Body of pancreas (tissue), 4 donors: ENCODE measurements around the gene CENPB. TPM values are rescaled to one million over a fixed set of nuclear protein-coding genes. Genes with fewer than 3 reads are reported as not detected.
A peak's percentile ranks its signal among the peaks of the same experiment; 100 is the strongest.

Experiments
- ATAC-seq: fragments of 150-250 bp; one replicate; pipeline ENCODE4 v1.9.1; 2016
- DNase-seq, 4 donors: peaks; one replicate each; pipeline ENCODE4 v3.0.0-alpha.2; 2019
- H3K27ac ChIP-seq, 4 donors: fragments of 200-600 bp; sonication (generic); 1 replicate in 3 of 4; 2 replicates in 1 of 4; pipeline versions ENCODE4 v1.5.1 to v1.6.1; 2016 to 2019; ENCODE audit warnings: mild to moderate bottlenecking in 1 of 4, mixed read lengths in 1 of 4, moderate library complexity in 1 of 4
- H3K27me3 ChIP-seq, 2 donors: fragments of 200-600 bp; sonication (generic); one replicate each; pipeline ENCODE4 v1.6.0; 2016; ENCODE audit warnings: mild to moderate bottlenecking in 1 of 2
- H3K36me3 ChIP-seq, 2 donors: fragments of 200-600 bp; sonication (generic); replicated peaks in 1 of 2; 2 replicates each; pipeline ENCODE4 v1.5.1; 2016; ENCODE audit warnings: low read depth in 2 of 2; ENCODE audit not compliant: insufficient read depth in 1 of 2
- H3K4me1 ChIP-seq: fragments of 200-600 bp; sonication (generic); one replicate; pipeline ENCODE4 v1.6.0; 2016
- H3K4me3 ChIP-seq, 2 donors: fragments of 200-600 bp; sonication (generic); 1 replicate in 1 of 2; 2 replicates in 1 of 2; pipeline ENCODE4 v1.5.1; 2016 to 2019
- H3K9me3 ChIP-seq, 3 donors: fragments of 200-600 bp; sonication (generic); 1 replicate in 2 of 3; 2 replicates in 1 of 3; pipeline ENCODE4 v1.5.1; 2016
- CTCF ChIP-seq, 7 experiments: fragments of 450-650 bp in 4 of 7; fragments of 200-600 bp in 3 of 7; sonication (generic) in 3 of 7; IDR thresholded peaks; one replicate each; pipeline ENCODE4 v1.5.1; 2016 to 2019; ENCODE audit warnings: antibody characterized with exemption in 7 of 7
- POLR2A ChIP-seq, 3 donors: fragments of 450-650 bp; IDR thresholded peaks; one replicate each; pipeline ENCODE4 v1.6.1; 2016; ENCODE audit warnings: antibody characterized with exemption in 3 of 3, mild to moderate bottlenecking in 2 of 3
- WGBS, 2 donors: methylation state at CpG; one replicate each; pipeline ENCODE4 v1.1.5; 2017; 5-methylcytosine and 5-hydroxymethylcytosine counted together
- intact Hi-C: fragments of 100-400 bp; cut with DNase I; formaldehyde crosslinking; loops from one replicate; pipeline ENCODE4 v1.15.1; 2023
- total RNA-seq, 2 donors: library from RNA; depleted of rRNA; stranded (reverse); fragments of >200 nt; gene quantifications; one replicate each; pipeline ENCODE4 v1.1.0, GENCODE V29; 2016

CENPB gene
- total RNA-seq, 2 donors from 2014 or later: 57.9 to 61.0 TPM

- intact Hi-C loops: no loop called here
- peaks cover 32% of the 10 kb centered on the region for H3K4me1 ChIP-seq
- no peaks in the 10 kb centered on the region for H3K36me3 ChIP-seq
- DNase-seq: no peak
- H3K4me3 ChIP-seq: no peak overlapping the region
- 87 to 88% methylated on average over 17 to 25 of the region's 26 CpGs for WGBS, 2 donors
- no peaks in the 10 kb centered on the region for H3K9me3 ChIP-seq
- peaks cover 0 to 13% of the 10 kb centered on the region in 2 donors for H3K27me3 ChIP-seq
- H3K27ac ChIP-seq: no peak overlapping the region
- ATAC-seq: no peak
- TF ChIP-seq CTCF (IDR thresholded peaks at IDR 0.05) (no peak), POLR2A (IDR thresholded peaks at IDR 0.05) (no peak)
Measured at GRCh38 chr20:3753501-3754275, 32.9 kb downstream of the CENPB start.

GRCh38 chr20:3753098-3753497 is 33.4 kb downstream of the CENPB start:
- H3K27me3 ChIP-seq: peaks cover 0 to 13% of the 10 kb centered on the region in 2 donors
- no peak overlapping the region for H3K4me3 ChIP-seq
- no peak overlapping the region for H3K27ac ChIP-seq
- H3K36me3 ChIP-seq: no peaks in the 10 kb centered on the region
- ATAC-seq: peak; percentile 60
- intact Hi-C loops: no loop called here
- DNase-seq: peak; percentile 58 to 74 (median 70)
- H3K4me1 ChIP-seq: peaks cover 32% of the 10 kb centered on the region
- no peaks in the 10 kb centered on the region for H3K9me3 ChIP-seq
- TF ChIP-seq CTCF (IDR thresholded peaks at IDR 0.05) (peak; percentile 41 to 69 (median 56)), POLR2A (IDR thresholded peaks at IDR 0.05) (no peak)
- 43 to 57% methylated on average over 4 of the region's 4 CpGs for WGBS, 2 donors

GRCh38 chr20:3752386-3752759 is 34.2 kb downstream of the CENPB start:
- no peak for DNase-seq
- 18 to 29% methylated on average over 13 of the region's 13 CpGs for WGBS, 2 donors
- intact Hi-C loops: no loop called here
- no peak overlapping the region for H3K27ac ChIP-seq
- H3K36me3 ChIP-seq: no peaks in the 10 kb centered on the region
- no peak for ATAC-seq
- TF ChIP-seq POLR2A (IDR thresholded peaks at IDR 0.05): no peak
- TF ChIP-seq CTCF (IDR thresholded peaks at IDR 0.05): no peak
- H3K27me3 ChIP-seq: peaks cover 0 to 13% of the 10 kb centered on the region in 2 donors
- peaks cover 32% of the 10 kb centered on the region for H3K4me1 ChIP-seq
- H3K4me3 ChIP-seq: no peak overlapping the region
- no peaks in the 10 kb centered on the region for H3K9me3 ChIP-seq

GRCh38 chr20:3751675-3752385 is 34.7 kb downstream of the CENPB start:
- ATAC-seq: peak; percentile 50
- H3K36me3 ChIP-seq: no peaks in the 10 kb centered on the region

More at GRCh38 chr20:3751675-3752385, 34.7 kb downstream of the CENPB start:
- H3K9me3 ChIP-seq: no peaks in the 10 kb centered on the region
- DNase-seq: peak; percentile 57 to 76 (median 63)
- intact Hi-C loops: no loop called here
- TF ChIP-seq POLR2A (IDR thresholded peaks at IDR 0.05) (peak in 1 of 3 donors; percentile 11), CTCF (IDR thresholded peaks at IDR 0.05) (no peak)
- H3K27ac ChIP-seq: no peak overlapping the region
- 4 to 21% methylated on average over 2 to 94 of the region's 95 CpGs for WGBS, 2 donors
- H3K4me1 ChIP-seq: peaks cover 32% of the 10 kb centered on the region
- H3K4me3 ChIP-seq: peak overlapping the region in 1 of 2 donors; percentile 16
- H3K27me3 ChIP-seq: peaks cover 0 to 13% of the 10 kb centered on the region in 2 donors
